OCI-LY3 (cell line): Measurements from ENCODE around the gene EIF4A3.

Experiments used
- H2AFZ ChIP-seq: fragments of 200-600, 300-600 bp; shearing (Covaris generic); 2 replicates; pipeline ENCODE4 v1.6.0; 2014; ENCODE audit warnings: antibody characterized with exemption, low read depth, low read length
- H3K27ac ChIP-seq: fragments of 200-600, 300-600 bp; sonication (generic); 2 replicates; pipeline ENCODE4 v1.5.1; 2014; ENCODE audit warnings: mild to moderate bottlenecking, low read length, moderate library complexity, mixed read lengths
- H3K27me3 ChIP-seq: fragments of 200-600, 300-600 bp; sonication (generic); 2 replicates; pipeline ENCODE4 v1.6.1; 2014; ENCODE audit warnings: low read depth, low read length, mixed read lengths
- H3K36me3 ChIP-seq: fragments of 200-600, 300-600 bp; sonication (generic); replicated peaks from 2 replicates; pipeline ENCODE3; 2014; ENCODE audit warnings: low read depth, low read length, mixed read lengths
- H3K4me1 ChIP-seq: fragments of 300-600, 200-600 bp; sonication (generic); 2 replicates; pipeline ENCODE4 v1.6.1; 2014; ENCODE audit warnings: low read length, mixed read lengths
- H3K4me2 ChIP-seq: fragments of 200-600, 300-600 bp; sonication (generic); 2 replicates; pipeline ENCODE4 v1.6.1; 2014; ENCODE audit warnings: low read length, mixed read lengths
- H3K4me3 ChIP-seq: fragments of 300-600, 200-600 bp; sonication (generic); 2 replicates; pipeline ENCODE4 v1.5.1; 2014; ENCODE audit warnings: antibody characterized with exemption, mild to moderate bottlenecking, low read length, moderate library complexity
- H3K79me2 ChIP-seq: fragments of 300-600, 200-600 bp; shearing (Covaris generic); 2 replicates; pipeline ENCODE4 v1.6.1; 2014; ENCODE audit warnings: mild to moderate bottlenecking, low read length, mixed read lengths
- H3K9ac ChIP-seq: fragments of 300-600, 200-600 bp; shearing (Covaris generic); 2 replicates; pipeline ENCODE4 v1.6.0; 2014; ENCODE audit warnings: mild to moderate bottlenecking, low read length, moderate library complexity
- H3K9me3 ChIP-seq: fragments of 200-600, 300-600 bp; shearing (Covaris generic); 2 replicates; pipeline ENCODE4 v1.6.1; 2014; ENCODE audit warnings: low read length, mixed read lengths; ENCODE audit not compliant: insufficient read depth
- H4K20me1 ChIP-seq: fragments of 200-600, 300-600 bp; sonication (generic); 2 replicates; pipeline ENCODE4 v1.6.1; 2016; ENCODE audit warnings: low read length, mixed read lengths; ENCODE audit not compliant: insufficient read depth
- EZH2phosphoT487 ChIP-seq: fragments of 200-600 bp; shearing (Covaris generic); IDR thresholded peaks from 2 replicates; pipeline ENCODE4 v1.6.1; 2018; ENCODE audit warnings: antibody characterized with exemption, mixed run types, low read depth
- TF ChIP-seq, protein P1 (sequence below): fragments of 200-600, 300-600 bp; sonication (generic); IDR thresholded peaks from 2 replicates; pipeline ENCODE4 v1.5.1; 2014; ENCODE audit warnings: antibody characterized with exemption, low read length, low read depth

Gene EIF4A3

DNA sequence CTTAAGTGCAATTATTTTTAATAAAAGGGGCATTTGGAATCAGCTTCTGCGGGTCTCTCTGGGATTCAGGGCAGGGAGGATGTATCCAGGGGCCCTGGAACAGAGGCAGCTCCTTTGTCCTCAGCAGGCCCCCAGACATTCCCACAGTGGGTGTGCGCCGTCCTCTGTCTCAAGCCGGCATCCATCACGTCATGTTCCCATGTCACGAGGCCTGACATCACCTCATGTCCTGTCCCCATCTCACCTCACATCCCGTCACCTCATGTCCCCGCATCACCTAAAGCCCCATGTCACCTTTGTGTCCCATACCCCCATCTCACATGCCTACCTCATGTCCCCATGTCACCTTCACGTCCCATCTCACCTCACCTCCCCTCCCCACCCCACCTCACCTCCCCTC, 27.1 kb downstream of the EIF4A3 start:
- no peak for TF ChIP-seq EZH2phosphoT487
- TF ChIP-seq, protein P1, sequence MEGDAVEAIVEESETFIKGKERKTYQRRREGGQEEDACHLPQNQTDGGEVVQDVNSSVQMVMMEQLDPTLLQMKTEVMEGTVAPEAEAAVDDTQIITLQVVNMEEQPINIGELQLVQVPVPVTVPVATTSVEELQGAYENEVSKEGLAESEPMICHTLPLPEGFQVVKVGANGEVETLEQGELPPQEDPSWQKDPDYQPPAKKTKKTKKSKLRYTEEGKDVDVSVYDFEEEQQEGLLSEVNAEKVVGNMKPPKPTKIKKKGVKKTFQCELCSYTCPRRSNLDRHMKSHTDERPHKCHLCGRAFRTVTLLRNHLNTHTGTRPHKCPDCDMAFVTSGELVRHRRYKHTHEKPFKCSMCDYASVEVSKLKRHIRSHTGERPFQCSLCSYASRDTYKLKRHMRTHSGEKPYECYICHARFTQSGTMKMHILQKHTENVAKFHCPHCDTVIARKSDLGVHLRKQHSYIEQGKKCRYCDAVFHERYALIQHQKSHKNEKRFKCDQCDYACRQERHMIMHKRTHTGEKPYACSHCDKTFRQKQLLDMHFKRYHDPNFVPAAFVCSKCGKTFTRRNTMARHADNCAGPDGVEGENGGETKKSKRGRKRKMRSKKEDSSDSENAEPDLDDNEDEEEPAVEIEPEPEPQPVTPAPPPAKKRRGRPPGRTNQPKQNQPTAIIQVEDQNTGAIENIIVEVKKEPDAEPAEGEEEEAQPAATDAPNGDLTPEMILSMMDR, result no peak
- Histone ChIP-seq H3K9ac (no peak overlapping the region), H3K79me2 (no peaks in the 10 kb centered on the region), H4K20me1 (no peaks in the 10 kb centered on the region), H3K4me3 (no peak overlapping the region), H3K9me3 (no peaks in the 10 kb centered on the region), H3K27ac (no peak overlapping the region), H3K4me2 (no peak overlapping the region), H3K36me3 (no peaks in the 10 kb centered on the region), H3K4me1 (no peaks in the 10 kb centered on the region), H2AFZ (no peak overlapping the region), H3K27me3 (no peaks in the 10 kb centered on the region)

DNA sequence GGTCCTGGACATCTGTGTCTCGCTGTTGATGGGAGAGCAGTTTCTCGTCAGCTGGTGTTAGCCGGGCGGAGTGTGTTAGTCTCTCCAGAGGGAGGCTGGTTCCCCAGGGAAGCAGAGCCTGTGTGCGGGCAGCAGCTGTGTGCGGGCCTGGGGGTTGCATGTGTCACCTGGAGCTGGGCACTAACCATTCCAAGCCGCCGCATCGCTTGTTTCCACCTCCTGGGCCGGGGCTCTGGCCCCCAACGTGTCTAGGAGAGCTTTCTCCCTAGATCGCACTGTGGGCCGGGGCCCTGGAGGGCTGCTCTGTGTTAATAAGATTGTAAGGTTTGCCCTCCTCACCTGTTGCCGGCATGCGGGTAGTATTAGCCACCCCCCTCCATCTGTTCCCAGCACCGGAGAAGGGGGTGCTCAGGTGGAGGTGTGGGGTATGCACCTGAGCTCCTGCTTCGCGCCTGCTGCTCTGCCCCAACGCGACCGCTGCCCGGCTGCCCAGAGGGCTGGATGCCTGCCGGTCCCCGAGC, 27.6 kb downstream of the EIF4A3 start:
- Histone ChIP-seq H3K4me1 (no peaks in the 10 kb centered on the region), H3K9ac (no peak overlapping the region)
- TF ChIP-seq, protein P1, result no peak
- no peak for TF ChIP-seq EZH2phosphoT487

DNA sequence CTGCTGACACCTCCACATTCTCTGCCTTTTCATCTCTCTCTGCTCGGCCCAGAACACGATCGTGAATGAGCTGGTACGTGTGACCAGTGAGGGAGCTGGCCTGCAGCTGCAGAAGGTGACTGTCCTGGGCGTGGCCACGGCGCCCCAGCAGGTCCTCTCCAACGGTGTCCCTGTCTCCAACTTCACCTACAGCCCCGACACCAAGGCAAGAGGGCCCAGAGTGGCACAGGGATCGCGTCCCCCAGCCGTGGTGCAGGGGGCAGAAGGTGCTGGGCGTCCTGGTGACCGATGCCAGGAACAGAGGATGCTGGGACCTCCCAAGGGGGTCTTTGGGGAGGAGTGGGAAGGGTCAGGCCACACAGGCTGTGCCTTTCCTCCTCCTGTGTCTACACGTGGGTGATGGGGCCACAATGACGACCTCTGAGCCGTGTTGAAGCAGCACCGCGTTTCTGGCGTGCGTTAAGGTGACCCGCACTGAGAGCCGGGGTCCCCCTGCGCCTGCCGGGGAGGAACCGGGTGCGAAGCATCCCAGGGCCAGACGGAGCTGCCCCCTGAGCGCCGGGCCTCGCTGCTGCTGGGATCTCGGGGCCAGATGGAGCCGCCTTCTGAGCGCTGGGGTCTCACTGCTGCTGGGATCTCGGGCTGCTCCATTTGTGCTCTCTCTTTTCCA, 28.2 kb downstream of the EIF4A3 start:
- Histone ChIP-seq H3K4me2 (no peak overlapping the region), H3K36me3 (no peaks in the 10 kb centered on the region), H3K27ac (no peak overlapping the region), H4K20me1 (no peaks in the 10 kb centered on the region), H2AFZ (no peak overlapping the region), H3K4me1 (no peaks in the 10 kb centered on the region), H3K9ac (no peak overlapping the region), H3K4me3 (no peak overlapping the region), H3K27me3 (no peaks in the 10 kb centered on the region), H3K9me3 (no peaks in the 10 kb centered on the region), H3K79me2 (no peaks in the 10 kb centered on the region)
- no peak for TF ChIP-seq EZH2phosphoT487
- TF ChIP-seq, protein P1, result no peak

More for the DNA sequence above, 27.6 kb downstream of the EIF4A3 start:
- Histone ChIP-seq H3K4me2 (no peak overlapping the region), H3K36me3 (no peaks in the 10 kb centered on the region), H3K79me2 (no peaks in the 10 kb centered on the region), H3K27ac (no peak overlapping the region), H3K9me3 (no peaks in the 10 kb centered on the region), H3K27me3 (no peaks in the 10 kb centered on the region), H2AFZ (no peak overlapping the region), H4K20me1 (no peaks in the 10 kb centered on the region), H3K4me3 (no peak overlapping the region)

- TF ChIP-seq, protein P1, result no peak
- no peak for TF ChIP-seq EZH2phosphoT487
- Histone ChIP-seq H3K79me2 (no peaks in the 10 kb centered on the region), H2AFZ (no peak overlapping the region), H3K9ac (no peak overlapping the region), H3K9me3 (no peaks in the 10 kb centered on the region), H3K4me2 (no peak overlapping the region), H3K4me1 (no peaks in the 10 kb centered on the region), H3K36me3 (no peaks in the 10 kb centered on the region), H3K27me3 (no peaks in the 10 kb centered on the region), H3K4me3 (no peak overlapping the region), H3K27ac (no peak overlapping the region), H4K20me1 (no peaks in the 10 kb centered on the region)
Observed at GRCh38 chr17:80117491-80118401, 29.2 kb downstream of the EIF4A3 start.
